Measurements from ENCODE around the gene ANKH.

- TF ChIP-seq, protein P1, sequence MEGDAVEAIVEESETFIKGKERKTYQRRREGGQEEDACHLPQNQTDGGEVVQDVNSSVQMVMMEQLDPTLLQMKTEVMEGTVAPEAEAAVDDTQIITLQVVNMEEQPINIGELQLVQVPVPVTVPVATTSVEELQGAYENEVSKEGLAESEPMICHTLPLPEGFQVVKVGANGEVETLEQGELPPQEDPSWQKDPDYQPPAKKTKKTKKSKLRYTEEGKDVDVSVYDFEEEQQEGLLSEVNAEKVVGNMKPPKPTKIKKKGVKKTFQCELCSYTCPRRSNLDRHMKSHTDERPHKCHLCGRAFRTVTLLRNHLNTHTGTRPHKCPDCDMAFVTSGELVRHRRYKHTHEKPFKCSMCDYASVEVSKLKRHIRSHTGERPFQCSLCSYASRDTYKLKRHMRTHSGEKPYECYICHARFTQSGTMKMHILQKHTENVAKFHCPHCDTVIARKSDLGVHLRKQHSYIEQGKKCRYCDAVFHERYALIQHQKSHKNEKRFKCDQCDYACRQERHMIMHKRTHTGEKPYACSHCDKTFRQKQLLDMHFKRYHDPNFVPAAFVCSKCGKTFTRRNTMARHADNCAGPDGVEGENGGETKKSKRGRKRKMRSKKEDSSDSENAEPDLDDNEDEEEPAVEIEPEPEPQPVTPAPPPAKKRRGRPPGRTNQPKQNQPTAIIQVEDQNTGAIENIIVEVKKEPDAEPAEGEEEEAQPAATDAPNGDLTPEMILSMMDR (IDR thresholded peaks at IDR 0.05; ENCODE audit: poor library complexity) = no peak
- TF ChIP-seq EZH2 (IDR thresholded peaks at IDR 0.05; ENCODE audit: borderline replicate concordance) = no peak
These were observed 214.7 kb downstream of the ANKH start for GRCh38 chr5:14656898-14657297.
